NCI-H82 treated with DMSO at 0.1 percent for 48 hours (cell line): ENCODE results near the gene LDLRAD4.

Experiments used
- DNase-seq: peaks from one replicate; lab custom pipeline; 2025; ENCODE audit not compliant: unreplicated experiment; lab: John Stamatoyannopoulos, UW

The LDLRAD4 gene

DNA sequence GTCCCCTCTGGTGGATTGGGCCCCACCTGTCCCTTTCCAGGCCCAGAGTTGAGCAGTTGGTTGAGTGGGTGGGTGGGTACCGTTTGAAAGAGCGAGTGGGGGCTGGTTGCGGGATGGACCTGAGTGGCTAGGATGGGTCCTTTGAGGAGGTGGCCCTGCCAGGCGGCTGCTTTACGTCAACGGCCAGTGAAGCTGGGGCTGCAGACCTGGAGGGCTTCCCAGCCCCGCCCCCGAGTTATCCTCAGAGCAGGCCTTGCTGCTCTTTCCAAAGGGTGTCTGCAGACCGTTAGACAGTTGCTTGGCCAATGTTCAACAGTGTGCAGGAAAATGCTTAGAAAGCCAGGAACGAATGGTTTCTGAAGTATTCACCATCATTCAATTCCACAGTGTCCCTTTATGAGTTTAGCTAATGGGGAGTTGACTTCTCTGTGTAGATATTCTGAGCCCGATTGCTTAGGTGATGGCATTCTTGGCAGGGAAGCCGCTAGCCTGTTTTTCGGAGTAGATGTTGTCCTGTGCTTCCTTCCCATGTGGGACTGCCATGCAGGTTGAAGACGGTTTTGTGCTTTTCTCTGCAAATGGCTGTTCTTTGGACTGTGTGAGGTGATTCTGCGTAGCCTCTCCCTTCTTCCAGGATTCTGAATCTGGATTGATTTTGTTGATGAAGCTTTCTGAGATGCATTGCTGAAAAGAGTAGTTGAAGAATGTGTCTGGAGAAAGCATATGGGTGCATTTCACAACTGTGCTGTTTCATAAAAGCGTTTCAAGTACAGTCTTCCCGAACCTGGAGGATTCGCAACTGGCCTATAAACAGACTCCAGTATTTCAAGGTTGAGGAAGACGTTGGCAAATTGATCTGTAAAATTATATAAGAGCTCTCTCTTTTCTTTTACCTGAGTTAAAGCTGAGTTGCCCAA is 45.8 kb downstream of the LDLRAD4 start:
- DNase-seq = no peak

DNA sequence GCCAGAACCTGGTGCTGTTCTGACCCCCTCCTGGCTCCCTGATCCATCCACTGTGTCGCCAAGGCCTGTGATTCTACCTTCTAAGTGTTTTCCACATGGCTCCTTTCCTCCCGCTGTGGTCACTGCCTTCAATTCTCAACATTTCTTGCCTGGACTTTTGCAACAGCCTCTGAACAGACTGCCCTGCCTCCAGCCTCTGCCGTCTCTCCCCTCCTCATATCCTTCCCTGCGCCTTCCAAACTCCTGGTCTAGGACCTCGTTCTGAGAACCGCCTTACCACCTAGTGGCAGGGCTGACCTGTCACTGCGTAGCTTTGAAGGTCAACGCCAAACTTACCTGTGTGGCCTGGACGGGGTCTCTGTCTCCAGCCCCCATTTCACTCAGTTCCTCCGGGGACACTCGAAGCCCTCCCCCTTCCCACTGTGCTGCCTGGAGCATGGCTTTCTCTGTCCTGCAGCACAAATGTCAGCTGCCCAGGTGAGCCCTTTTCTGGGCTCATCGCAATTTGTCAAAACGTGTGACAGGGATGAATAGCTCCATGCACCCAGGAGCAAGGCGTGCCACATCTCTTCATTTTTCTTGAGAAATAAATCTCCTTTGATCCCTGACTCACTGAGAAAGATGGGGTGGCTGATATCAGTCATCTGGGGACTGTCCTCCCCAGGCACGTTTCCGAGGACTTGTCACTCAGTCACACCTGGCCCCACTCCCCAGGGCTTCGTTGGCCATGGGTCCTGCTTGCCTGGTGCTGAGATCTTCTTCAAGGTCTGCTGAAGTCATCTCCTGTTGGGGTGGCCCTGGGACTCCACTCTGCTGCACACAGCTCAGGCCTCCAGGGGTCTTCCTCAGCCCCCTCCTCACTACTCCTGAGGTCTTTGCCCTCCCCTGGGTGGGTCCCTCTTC is 46.7 kb downstream of the LDLRAD4 start:
- no peak for DNase-seq

DNA sequence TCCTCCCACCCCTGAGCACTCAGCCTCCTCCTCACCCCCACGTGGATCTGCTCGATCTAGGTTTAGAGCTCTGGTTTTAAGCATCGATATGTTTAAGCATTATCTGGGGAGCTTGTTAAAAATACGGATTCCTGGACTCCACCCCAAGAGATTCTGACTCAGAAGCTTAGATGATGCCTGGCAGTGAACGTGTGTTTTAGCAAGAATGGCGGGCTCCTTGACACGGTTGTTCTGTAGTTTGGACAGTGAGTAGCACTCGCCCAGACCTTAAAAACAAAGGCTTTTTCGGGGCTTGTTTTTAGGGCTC is 47.3 kb downstream of the LDLRAD4 start:
- no peak for DNase-seq

DNA sequence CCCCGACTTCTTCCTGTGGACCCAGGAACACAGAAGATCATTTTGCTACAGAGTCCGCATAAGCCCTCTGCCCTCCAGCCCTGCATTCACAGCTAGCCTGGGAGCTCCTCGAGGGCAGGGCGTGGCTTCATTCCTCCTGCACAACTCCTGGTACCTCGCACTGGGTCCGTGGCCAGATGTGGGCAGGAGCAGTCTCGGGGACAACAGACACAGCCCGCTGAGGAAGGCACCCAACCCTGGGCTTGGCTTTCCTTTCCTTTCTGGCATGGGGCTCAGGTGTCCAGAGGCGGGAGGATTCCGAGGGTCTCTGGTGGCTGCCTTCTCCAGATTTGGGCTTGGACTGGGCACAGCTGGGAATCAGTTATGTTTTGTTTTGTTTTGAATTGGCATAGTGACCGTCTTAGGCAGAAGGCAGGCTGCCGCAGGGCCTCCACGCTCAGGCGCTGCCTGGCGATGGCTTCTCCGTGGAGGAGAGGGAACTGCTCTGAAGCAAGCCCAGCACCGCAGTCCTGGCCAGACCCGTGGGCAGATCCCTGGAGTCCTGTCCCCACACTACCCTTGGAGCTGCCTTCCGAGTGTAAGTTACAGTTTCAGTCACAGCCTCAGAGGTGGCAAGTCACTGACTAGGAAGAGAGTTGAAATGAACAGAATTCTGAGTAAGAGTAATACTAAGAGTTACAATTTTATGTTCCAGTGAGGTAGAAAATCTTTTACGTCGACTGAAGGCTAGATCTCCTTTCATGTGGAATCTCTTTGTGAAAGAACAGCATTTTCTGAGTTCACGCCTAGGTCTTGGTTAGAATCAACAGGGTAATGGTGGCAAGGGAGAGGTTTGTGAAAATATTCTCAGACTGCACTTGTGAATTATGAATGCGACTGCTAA is 47.9 kb downstream of the LDLRAD4 start:
- no peak for DNase-seq

DNA sequence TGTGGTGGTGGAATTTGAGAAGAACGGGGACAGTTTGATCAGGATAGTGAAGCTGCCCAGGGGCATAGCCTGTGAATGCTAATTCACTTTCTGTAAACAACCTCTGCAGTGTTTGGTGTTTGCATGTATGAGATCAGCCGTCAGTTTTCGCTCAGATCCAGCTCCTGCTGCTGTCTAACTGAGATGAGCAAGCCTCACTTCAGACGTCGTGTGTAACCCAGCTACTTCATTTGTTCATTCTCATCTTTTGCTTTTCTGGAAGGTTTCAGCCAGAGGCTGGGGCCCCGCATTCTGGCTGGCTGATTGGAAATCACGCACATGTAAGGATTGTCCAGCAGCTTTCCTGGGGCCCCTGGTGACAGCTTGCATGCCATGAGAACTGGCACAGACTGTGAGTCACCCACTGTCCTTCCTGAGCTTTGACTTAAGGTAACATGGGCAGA is 48.9 kb downstream of the LDLRAD4 start:
- DNase-seq = no peak

DNA sequence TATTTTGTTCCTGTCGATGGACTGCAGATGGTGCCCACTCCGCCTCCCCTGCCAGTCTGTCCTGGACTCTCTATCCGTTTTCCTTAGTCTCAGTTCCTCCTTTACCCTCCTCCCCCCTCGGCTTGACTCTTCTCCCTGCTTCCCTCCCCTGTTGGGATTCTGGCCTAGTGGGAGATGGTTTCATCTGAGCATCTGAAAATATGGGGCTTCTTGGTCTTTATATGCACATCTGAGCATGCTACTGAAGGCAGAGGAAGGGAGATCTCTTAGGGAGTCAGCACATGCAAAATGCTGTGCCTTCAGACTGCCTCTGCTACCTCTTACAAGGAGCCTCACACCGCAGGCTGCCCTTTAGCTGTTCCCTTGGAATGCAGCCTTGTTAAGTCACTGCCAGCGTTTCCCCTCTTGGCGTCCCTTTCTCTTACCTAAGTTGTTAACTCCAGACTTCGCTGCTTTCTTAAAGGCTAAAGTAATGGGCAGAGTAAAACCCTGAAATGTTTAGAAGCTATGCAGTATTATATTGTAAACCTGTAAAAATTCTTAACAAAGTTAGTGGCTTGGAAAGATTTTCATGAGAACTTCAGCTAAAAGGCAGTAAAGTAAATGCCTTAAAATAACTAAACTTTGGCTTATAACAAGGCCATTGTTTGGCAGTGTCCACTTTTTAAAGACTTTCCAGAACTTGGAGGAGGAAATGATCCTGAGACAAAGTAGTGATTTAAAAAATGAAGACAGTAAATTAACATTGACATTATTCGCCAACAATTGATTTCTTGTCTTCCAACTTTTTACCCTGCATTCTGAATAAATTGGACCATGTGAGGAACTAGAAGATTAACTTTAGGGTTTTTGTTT is 49.8 kb downstream of the LDLRAD4 start:
- DNase-seq = no peak

DNA sequence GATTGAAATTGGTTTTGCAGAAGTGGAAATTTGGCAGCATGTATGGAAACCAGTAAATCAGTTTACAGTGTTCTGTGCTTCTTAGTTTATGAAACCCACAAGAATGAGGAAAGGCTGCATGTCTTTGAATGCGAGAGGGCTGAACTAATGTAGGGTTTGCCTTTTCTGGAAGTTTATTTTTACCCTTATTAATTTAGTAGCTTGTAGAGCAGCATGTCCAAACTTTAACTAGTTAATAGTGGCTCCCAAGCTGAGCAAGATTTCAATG is 50.4 kb downstream of the LDLRAD4 start:
- no peak for DNase-seq

DNA sequence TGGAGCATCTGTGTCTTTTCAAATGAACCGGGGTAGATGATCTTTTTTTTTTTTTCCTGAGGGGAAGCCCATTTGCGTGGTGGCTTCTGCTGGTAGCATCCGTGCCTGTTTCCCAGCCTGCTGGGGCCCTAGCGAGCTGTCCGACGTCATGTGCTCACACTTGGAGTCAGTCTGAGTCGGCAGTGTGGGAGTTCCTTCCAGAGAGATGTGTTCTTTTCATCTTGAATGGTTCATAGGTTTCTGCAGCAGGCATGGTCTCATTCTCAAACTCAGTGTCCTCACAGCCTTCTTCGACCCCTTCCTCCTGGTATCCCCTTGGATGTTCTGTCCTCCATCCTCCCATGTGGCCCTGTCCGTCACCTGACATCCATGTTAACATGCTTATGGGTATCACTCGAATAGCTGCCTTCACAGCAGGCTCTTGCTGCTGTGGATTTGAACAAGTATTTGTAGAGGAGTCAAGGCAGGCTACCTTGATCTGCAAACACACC is 51.0 kb downstream of the LDLRAD4 start:
- DNase-seq = no peak

DNA sequence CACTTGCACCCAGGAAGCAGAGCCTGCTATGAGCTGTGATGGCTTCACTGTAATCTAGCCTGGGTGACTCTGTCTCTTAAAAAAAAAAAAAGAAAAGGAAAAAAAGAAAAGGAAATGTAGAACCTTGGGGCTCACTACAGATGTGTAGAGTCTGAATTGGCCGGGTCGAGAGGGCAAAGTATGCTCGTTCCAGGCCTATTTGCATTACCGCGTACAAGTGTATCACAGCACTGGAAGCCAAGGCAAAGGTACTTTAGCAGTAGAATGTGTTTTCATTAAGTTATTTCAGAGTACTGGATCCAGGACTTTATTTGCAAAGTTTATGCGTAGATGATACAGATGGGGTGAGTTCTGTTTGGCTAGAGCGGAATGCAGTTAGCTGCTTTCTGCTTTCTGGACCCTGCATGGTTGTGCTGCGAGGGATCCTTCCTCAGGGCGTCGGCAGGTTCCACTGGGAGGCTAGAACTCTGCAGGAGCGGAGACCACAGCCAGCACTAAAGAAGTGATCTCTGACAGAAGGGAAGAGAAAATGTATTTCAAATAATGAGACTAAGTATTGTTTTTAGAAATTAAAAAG is 51.8 kb downstream of the LDLRAD4 start:
- no peak for DNase-seq

DNA sequence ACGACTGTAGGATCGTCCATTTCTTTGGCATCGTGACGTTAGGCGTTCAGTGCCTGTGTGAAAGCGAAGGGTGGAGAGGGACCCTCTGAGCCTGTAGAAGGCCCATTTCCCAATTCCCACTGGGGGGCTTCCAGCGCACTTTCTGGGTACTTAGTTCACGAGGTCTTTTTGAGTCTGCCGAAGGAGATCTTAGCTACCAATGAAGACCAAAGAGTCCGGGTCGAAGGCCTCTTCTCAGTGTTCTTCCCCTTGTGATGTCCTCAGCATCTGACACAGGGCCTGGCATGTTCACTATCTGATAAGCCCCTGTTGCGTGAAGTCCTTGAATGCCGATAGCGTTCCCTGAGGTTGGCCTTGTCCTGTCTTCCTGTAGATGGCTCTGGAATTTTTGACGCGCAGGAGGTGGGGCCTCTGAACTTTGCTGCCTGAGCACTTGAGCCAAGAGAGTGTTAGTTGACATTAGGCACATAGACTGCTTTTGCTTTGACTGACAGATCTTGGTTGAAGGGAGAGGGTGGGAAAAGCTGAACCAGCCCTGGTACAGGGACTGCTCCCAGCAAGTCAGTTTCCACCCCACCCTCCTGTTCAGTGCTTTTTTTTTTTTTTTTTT is 52.8 kb downstream of the LDLRAD4 start:
- DNase-seq = no peak

DNA sequence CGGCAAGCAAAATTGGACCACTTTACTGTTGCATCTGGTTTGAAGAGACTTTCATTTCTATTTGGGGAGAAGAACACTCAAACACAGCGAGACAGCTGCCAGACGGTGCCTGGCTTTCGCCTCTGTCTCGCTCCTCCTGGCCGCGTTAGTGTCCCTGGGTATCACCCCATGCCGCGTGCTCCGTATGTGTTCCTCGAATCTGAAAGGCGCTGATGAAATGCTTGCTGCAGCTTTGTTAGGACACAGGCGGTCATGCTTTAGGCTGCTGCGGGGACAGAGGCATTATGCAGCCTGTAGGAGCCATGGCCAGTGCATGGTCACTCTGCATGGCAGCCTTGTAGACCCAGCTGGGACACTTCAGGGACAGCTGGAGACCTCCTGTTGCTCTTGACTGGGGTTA is 53.9 kb downstream of the LDLRAD4 start:
- DNase-seq = no peak

DNA sequence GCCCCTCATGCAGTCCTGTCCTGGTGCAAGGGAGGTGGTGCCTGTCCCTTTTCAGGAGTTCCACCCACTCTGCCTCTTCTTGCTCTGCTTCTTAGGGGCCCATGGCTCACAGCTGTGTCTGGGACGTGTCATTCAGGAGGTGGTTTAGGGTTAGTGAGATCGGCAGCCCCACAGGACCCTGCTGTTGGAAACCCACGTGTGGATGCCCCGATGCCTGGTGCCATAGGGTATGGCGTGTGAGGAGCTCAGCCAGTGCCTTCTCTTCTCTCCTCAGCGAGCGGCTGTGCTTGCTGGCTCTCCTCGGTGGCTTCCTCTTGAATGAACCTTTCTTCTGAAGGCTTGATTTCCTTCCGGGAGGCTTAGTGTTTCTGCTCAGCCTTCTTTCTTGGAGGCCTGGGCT is 55.2 kb downstream of the LDLRAD4 start:
- no peak for DNase-seq

DNA sequence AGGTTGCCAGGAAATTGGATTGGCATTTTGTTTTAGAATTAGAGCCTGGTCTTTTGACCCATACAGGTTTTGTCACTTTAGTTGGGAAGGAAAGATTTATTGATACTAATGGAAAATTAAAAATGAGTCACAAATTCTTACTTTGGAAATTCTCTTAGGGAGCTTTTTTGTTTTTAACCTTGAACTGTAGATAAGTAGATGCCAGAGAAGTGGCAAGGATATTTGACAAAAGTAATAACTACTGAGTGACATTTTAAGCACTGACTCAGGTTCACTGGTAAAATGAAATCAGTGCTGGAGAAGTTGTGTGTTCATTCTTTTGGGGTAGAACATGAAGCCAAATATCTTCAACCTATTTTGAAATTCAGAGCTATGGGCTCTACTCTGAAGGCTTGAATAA is 56.5 kb downstream of the LDLRAD4 start:
- DNase-seq = no peak

DNA sequence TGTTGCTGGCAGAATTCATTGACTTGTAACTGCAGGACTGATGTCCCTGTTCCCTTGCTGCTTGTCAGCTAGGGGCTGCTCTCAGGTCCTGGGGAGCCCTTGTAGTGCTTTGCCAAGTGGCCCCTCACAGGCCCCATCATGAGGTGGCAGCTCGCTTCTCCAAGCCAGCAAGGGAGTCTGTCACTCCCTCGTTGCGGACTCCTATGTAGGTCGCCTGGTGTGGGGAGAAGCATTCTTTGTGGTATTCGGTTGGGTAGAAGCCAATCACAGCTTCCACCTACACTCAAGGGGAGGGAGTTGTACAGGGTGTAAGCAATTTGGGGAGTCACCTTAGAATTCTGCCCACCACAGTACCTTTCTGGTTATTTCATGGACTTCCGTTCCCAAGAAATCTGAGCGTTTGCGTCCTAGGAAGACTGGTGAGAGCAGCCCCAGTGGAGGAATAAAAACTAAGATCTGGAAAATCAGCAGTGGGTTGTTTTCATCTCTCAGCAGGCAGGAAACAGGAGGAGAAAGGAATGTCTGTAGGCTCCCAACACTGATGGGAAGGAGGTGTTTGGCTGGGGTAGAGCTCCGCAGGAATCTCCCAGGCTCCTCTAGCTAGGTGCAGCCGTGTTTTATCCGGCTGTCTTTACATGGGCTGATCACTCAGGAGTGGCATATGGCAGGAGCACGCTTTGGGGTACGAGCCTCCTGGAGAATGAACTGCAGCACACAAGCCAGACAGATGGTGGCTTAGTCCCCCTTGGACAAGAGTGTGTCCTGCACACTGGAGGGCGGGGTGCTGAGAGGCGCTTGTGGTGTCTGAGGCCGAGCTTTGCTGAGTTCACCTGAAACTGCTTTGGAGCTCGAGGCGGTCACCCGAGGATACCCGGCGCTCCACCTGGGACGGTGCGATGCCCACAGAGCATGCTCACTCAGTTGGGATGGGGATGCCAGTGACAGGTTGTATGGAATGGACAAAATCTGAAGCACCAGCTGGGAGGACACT is 58.3 kb downstream of the LDLRAD4 start:
- DNase-seq = no peak

DNA sequence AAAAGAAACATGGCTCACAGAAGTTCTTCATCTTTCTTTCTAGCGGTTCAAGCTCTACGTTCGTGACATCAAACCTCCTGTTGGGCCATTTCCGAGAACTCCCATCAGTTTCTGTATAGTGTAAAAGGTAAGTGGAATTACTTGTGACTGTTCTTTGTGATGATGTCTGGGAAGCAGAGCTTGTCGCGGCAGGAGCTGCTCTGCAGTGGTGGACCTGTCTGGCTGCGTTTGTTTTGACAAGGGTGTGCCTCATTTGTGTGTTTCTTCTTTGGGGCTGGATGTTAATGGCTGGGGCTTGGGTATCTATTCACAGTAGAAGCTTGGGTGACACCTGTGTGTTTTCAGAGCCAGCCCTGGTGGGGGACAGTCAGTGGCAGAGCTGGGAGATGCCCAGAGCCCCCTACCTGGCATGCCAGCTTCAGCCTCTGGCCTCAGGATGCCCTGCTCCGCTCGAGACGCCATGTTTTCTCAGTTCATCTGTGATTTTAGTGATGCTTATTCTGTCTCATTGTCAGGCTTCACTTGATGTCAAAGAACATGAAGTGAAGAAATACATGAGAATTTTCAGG is 59.6 kb downstream of the LDLRAD4 start:
- DNase-seq = no peak

DNA sequence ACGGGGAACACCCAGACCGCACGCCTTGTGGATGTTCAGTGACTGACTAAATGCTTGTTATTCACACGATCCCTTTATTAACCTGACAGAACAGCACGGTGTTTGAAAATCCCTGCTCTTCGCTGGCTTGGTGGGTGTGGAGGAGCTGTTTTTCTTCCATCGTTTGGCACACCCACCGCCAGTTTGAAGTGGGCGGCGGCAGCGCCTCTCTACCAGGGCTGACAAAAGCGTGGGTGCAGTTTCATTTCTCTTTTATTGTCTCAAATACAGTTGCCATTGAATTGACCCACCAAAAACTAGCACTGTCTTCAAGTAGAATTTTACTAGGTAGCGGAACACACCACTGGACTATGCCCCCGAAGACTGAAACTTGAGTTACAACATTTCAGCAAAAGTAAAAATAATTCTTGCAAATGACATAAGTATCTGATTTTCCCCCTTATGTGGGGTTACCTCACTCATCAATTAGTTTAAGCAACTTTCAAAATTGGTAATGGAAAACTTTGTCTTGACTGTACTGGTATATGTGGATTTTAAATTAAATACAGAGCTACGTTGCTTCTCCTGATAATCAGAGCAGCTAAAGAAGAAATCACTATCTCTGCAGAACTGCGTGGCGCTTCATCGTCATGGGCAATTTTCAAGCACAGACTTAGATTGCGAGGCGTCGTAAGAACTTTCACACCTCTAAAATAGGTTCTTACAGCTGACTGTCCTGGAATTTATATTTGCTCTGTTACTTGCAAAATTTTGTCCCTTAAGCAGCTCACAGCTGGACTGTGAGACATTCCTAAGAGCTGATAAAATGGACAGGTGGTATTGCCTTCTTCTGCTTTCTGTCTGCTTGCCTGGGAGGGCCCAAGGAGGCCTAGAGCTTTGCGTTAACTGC is 60.9 kb downstream of the LDLRAD4 start:
- no peak for DNase-seq
